Measurements from ENCODE around the gene FGA. TPM values are rescaled to one million over a fixed set of nuclear protein-coding genes. Genes with fewer than 3 reads are reported as not detected.
"Not testable (repeated sequence)": the region's sequence is repeated elsewhere in the genome, so short reads cannot be mapped to it uniquely, and the experiment has no call there.

The FGA gene
- total RNA-seq, 1 donor from 2014 or later: not detected

DNA sequence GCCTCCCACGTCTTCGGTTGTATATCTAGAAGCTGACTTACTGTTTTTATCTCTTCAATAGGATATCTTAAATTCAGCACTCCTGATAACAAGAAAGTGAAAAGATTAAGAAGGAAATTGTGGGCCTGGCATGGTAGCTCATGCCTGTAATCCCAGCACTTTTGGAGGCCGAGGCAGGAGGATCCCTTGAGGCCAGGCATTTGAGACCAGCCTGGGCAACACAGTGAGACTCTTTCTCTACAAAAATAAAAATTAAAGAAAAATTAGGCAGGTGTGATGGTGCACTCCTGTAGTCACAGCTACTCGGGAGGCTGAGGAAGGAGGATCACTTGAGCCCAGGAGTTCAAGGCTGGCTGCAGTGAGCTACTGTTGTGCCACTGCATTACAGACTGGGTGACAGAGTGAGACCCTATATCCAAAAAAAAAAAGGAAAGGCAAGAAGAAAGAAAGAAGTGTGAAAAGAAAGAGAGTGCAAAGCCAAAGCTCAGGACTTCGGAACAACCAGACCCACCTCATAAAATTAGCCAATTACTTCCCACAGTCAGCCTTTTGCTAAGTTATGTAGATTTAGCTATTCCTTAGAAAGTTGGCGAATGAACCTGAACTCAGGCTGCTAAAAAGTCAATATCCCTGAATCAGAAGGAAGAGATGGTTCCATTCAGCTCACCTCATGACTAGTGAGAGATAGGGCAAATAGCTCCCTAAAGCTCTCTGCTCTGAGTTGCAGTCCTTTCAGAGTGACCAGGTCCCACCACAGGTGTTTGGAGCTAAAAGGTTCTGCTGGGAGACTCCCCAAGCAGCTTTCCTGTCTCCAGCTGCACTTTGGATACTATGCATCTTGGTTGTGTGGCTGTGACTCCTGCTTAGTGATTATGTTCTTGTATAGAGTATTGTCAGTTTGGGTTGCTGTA is 12.7 kb upstream of the FGA start:
- intact Hi-C loops (cut with micrococcal nuclease): no loop called here
- H3K27me3 Mint-ChIP-seq: peaks cover 20% of the 10 kb centered on the region
- no peak overlapping the region for H3K4me3 Mint-ChIP-seq
- DNase-seq (no peak), ATAC-seq (ENCODE audit: low read depth) (no peak)
- H3K36me3 Mint-ChIP-seq (ENCODE audit: low read depth): no peaks in the 10 kb centered on the region
- ChIA-PET CTCF (no interaction called here), POLR2A (no interaction called here)
- H3K9me3 Mint-ChIP-seq: no peaks in the 10 kb centered on the region
- TF ChIP-seq, protein P1, sequence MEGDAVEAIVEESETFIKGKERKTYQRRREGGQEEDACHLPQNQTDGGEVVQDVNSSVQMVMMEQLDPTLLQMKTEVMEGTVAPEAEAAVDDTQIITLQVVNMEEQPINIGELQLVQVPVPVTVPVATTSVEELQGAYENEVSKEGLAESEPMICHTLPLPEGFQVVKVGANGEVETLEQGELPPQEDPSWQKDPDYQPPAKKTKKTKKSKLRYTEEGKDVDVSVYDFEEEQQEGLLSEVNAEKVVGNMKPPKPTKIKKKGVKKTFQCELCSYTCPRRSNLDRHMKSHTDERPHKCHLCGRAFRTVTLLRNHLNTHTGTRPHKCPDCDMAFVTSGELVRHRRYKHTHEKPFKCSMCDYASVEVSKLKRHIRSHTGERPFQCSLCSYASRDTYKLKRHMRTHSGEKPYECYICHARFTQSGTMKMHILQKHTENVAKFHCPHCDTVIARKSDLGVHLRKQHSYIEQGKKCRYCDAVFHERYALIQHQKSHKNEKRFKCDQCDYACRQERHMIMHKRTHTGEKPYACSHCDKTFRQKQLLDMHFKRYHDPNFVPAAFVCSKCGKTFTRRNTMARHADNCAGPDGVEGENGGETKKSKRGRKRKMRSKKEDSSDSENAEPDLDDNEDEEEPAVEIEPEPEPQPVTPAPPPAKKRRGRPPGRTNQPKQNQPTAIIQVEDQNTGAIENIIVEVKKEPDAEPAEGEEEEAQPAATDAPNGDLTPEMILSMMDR (IDR thresholded peaks at IDR 0.05): no peak
- no peak overlapping the region for H3K27ac Mint-ChIP-seq
- H3K4me1 Mint-ChIP-seq: no peaks in the 10 kb centered on the region

DNA sequence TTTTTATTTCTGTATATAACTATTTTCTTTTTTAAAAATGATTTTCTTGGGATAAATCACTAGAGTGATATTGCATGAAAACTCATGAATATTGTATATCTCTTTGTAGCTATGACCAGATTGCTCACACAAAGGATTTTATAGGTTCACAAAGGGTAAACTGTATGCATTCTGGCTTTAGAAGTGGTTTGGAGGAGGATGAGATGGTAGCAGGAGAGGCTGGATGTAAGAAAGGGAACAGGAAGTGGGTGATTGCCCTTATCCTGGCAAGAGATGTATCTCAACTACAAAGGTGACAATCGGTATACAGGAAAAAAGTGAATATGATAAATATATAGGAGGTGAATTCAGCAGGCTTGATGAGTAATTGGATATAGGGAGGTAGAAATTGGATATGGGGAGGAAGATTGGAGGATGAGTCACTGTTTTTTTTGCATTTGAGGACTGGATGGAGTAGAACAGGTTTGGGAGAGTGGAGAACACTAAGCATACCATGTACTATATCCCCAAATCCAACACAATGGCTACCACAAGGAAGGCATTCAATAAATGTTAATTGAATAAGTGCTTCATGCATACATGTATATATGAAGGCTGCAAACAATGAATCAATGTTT is 12.0 kb upstream of the FGA start:
- intact Hi-C loops (cut with micrococcal nuclease): no loop called here
- H3K27ac Mint-ChIP-seq: no peak overlapping the region
- POLR2A ChIA-PET: no interaction called here

DNA sequence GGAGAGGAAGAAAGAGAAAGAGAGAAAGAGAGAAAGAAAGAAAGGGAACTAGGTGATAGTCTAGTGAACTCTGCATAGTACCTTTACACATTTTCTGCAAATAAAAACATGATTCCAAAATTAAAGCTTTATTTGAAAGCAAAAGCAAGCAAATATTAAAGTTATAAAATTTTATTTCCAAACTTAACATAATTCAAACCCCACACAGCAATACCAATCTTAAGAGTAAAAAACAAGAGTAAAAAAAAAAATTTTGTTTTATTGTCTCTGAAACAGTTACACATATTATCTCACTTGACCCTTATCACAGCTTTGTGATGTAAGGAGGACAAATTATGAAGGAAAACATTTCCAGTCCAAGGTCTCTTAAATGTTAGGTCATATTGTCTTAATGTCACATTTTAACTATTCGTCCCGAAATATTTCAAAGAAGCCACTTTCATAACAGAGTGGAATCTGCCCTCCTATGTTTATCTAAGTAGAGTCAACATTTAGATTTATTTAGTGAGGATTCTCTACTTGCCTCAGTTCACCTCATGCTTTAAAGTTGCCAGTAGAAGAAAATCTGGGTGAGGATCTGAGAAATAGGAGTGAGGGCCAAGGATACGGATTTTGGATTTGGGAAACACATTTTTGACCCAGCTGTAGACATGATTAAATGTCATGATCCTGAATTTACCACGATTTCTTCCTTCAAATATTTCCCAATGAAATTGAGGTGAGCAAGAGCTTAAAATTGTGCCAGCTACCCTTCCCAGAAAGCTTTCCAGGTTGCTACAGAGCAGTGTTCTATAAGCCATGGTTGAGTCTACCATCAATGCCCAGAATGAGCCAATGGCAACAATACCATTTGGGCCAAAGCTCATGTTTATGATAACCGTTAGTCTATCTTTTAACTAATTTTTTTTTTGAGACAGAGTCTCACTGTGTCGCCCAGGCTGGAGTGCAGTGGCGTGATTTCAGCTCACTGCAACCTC is 7.5 kb upstream of the FGA start:
- intact Hi-C loops (cut with micrococcal nuclease): no loop called here
- H3K27me3 Mint-ChIP-seq: peaks cover 13% of the 10 kb centered on the region
- TF ChIP-seq, protein P1 (IDR thresholded peaks at IDR 0.05): no peak
- H3K4me1 Mint-ChIP-seq: no peaks in the 10 kb centered on the region
- H3K36me3 Mint-ChIP-seq (ENCODE audit: low read depth): no peaks in the 10 kb centered on the region
- H3K4me3 Mint-ChIP-seq: no peak overlapping the region
- H3K27ac Mint-ChIP-seq: no peak overlapping the region
- DNase-seq (no peak), ATAC-seq (ENCODE audit: low read depth) (no peak)
- no peaks in the 10 kb centered on the region for H3K9me3 Mint-ChIP-seq
- POLR2A ChIA-PET: no interaction called here
- CTCF ChIA-PET: no interaction called here

More for the DNA sequence above, 12.0 kb upstream of the FGA start:
- DNase-seq (no peak), ATAC-seq (ENCODE audit: low read depth) (no peak)
- TF ChIP-seq, protein P1 (IDR thresholded peaks at IDR 0.05): no peak
- H3K36me3 Mint-ChIP-seq (ENCODE audit: low read depth): no peaks in the 10 kb centered on the region
- H3K27me3 Mint-ChIP-seq: peaks cover 23% of the 10 kb centered on the region
- H3K9me3 Mint-ChIP-seq: no peaks in the 10 kb centered on the region
- H3K4me3 Mint-ChIP-seq: no peak overlapping the region
- H3K4me1 Mint-ChIP-seq: no peaks in the 10 kb centered on the region
- CTCF ChIA-PET: no interaction called here

DNA sequence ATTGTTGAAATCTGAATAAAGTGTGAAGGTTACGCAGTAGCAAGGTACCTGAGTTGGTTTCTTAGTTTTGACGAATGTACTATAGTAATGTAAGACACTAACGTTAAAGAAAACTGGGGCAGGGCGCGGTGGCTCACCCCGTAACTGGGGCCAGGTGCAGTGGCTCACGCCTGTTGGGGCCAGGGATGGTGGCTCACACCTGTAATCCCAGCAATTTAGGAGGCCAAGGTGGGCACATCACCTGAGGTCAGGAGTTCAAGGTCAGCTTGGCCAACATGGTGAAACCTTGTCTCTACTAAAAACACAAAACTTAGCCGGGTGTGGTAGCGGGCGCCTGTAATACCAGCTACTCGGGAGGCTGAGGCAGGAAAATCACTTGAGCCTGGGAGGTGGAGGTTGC is 6.7 kb upstream of the FGA start:
- H3K27ac Mint-ChIP-seq; intact Hi-C loops (cut with micrococcal nuclease); H3K27me3 Mint-ChIP-seq; H3K9me3 Mint-ChIP-seq; H3K36me3 Mint-ChIP-seq (ENCODE audit: low read depth); DNase-seq; H3K4me1 Mint-ChIP-seq; ATAC-seq (ENCODE audit: low read depth); POLR2A ChIA-PET; CTCF ChIA-PET; H3K4me3 Mint-ChIP-seq: not testable (repeated sequence)

DNA sequence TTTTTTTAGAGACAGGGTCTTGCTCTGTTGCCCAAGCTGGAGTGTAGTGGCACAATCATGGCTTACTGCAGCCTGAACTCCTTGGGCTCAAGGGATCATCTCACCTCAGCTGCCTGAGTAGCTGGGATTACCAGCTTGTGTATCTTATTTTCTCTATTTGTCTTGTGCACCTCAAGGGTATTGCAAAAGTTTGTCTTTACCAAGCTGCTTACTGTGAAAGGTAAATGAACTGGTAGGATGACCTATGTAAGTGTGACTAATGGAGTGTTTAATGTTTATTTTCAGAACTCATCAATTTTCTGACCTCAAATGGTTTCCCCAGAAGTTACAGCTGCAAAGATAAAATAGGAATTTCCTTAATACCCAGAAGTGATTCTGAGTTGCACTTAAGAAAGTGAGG is 5.3 kb upstream of the FGA start:
- Mint-ChIP-seq H3K27me3 (peaks cover 6% of the 10 kb centered on the region), H3K27ac (no peak overlapping the region), H3K4me3 (no peak overlapping the region), H3K36me3 (ENCODE audit: low read depth) (no peaks in the 10 kb centered on the region), H3K9me3 (no peaks in the 10 kb centered on the region), H3K4me1 (no peaks in the 10 kb centered on the region)
- TF ChIP-seq, protein P1 (IDR thresholded peaks at IDR 0.05): no peak
- intact Hi-C loops (cut with micrococcal nuclease): no loop called here
- DNase-seq (no peak), ATAC-seq (ENCODE audit: low read depth) (no peak)
- POLR2A ChIA-PET: no interaction called here
- CTCF ChIA-PET: interaction anchor here (1.5 kb wide), 1 partner anchor 23 kb away, joined by 3 read pairs; no protein-coding TSS in a partner anchor

DNA sequence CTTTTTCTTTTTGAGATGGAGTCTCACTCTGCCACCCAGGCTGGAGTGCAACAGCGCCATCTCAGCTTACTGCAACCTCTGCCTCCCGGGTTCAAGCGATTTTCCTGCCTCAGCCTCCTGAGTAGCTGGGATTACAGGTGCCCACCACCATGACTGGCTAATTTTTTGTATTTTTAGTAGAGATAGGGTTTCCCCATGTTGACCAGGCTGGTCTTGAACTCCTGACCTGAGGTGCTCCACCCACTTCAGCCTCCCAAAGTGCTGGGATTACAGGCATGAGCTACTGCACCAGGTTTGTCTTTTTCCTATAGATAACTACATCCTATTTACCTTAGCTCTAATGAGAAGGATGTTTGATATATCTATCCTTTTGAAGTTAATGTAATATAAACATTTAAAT is 3.8 kb upstream of the FGA start:
- ATAC-seq (ENCODE audit: low read depth); H3K27ac Mint-ChIP-seq; H3K36me3 Mint-ChIP-seq (ENCODE audit: low read depth); H3K4me3 Mint-ChIP-seq; H3K4me1 Mint-ChIP-seq; DNase-seq; POLR2A ChIA-PET; H3K27me3 Mint-ChIP-seq; H3K9me3 Mint-ChIP-seq; intact Hi-C loops (cut with micrococcal nuclease): not testable (repeated sequence)
- CTCF ChIA-PET: interaction anchor here (1.5 kb wide), 1 partner anchor 24 kb away, joined by 3 read pairs; no protein-coding TSS in a partner anchor

Measured in activated B cell treated with CpG ODN at 0.5 μM for 24 hours (primary cell).